Measurements from ENCODE around the gene MBTD1. TPM values are rescaled to one million over a fixed set of nuclear protein-coding genes. Genes with fewer than 3 reads are reported as not detected.
A peak's percentile ranks its signal among the peaks of the same experiment; 100 is the strongest.

The MBTD1 gene
- total RNA-seq, 6 experiments from 2014 or later: 4.4 to 8.8 (median 7.4) TPM

DNA sequence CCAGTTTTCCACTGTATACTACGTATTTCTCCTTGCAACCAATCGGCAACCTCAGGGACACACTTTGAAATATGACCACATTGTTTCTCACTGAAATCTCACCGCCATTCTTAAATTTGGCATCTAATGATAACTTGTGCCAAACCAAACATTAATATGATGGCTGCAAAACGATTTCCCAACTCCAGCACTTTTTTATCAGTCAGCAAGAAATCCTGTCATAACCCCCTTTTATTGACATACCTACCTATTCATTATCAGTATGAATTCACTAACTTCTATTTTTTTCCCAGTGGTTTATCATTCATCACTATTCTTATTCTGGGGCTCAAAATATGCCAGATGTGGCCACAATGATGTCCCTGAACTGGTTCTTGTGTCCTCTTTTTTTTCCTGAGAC is 15.8 kb downstream of the MBTD1 start:
- DNase-seq (no peak), ATAC-seq (peak in 2 of 4 donors; percentile 38 to 52)
- Histone ChIP-seq H3K27ac (no peak overlapping the region), H3K36me3 (no peaks in the 10 kb centered on the region), H3K4me1 (peaks cover 0 to 8% (median 4%) of the 10 kb centered on the region in 4 donors), H3K4me3 (no peak overlapping the region), H3K27me3 (no peaks in the 10 kb centered on the region), H3K9me3 (no peaks in the 10 kb centered on the region)
- TF ChIP-seq POLR2A (IDR thresholded peaks at IDR 0.05): no peak
- TF ChIP-seq, protein P1, sequence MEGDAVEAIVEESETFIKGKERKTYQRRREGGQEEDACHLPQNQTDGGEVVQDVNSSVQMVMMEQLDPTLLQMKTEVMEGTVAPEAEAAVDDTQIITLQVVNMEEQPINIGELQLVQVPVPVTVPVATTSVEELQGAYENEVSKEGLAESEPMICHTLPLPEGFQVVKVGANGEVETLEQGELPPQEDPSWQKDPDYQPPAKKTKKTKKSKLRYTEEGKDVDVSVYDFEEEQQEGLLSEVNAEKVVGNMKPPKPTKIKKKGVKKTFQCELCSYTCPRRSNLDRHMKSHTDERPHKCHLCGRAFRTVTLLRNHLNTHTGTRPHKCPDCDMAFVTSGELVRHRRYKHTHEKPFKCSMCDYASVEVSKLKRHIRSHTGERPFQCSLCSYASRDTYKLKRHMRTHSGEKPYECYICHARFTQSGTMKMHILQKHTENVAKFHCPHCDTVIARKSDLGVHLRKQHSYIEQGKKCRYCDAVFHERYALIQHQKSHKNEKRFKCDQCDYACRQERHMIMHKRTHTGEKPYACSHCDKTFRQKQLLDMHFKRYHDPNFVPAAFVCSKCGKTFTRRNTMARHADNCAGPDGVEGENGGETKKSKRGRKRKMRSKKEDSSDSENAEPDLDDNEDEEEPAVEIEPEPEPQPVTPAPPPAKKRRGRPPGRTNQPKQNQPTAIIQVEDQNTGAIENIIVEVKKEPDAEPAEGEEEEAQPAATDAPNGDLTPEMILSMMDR (IDR thresholded peaks at IDR 0.05): no peak
- intact Hi-C loops (cut with DNase I): no loop called here
- WGBS (ENCODE audit: insufficient coverage, low coverage, low lambda C conversion rate, missing lambda C conversion rate): 24% methylated on average over 4 of the region's 4 CpGs

DNA sequence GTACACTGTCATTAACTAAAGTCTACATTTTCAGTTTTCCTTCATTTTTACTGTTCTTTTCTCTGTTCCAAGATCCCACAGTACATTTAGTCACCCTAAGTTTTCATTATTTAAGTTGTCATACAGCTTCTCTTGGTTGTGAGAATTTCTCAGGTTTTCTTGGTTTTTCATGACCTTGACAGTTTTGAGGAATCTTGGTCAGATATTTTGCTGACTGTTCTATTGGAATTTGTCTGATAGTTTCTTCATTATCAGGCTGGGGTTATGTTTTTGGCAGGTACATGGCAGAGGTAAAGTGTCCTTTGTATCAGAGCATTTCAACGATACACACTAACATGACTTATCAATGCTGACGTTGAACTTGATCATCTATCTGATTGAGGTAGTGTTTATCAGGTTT is 19.6 kb downstream of the MBTD1 start:
- peak in 1 of 4 donors; percentile 24 for ATAC-seq
- intact Hi-C loops (cut with DNase I): no loop called here
- no peak for DNase-seq

DNA sequence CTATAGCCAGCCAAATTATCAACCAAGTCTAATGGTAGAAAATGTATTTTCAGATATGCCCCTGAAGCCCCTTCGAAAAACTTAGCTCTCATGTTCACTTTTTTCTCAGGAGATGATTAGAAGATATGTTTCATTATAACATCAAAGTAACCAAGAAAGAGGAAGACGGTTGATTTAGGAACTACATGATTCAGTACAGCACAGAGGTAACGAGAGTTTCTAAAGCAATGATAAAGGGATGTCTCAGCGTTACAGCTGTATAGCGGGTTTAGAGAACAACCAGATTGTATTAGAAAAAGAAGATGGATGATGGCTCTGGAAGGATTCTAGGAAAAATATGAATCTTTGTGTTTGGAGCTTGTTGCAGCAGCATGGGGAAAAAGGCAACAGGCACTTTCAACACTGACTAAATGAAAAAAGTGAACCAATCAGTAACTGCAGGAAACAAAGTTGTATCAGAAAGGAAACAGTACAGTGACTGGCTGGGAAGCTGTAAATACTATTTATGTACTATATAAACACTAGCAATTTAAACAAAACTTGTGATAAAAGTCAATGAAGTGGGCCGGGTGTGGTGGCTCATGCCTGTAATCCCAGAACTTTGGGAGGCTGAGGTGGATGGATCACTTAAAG is 21.5 kb downstream of the MBTD1 start:
- no peak for DNase-seq
- WGBS (ENCODE audit: insufficient coverage, low coverage, low lambda C conversion rate, missing lambda C conversion rate): 67% methylated on average over 6 of the region's 6 CpGs

More for the DNA sequence above, 19.6 kb downstream of the MBTD1 start:
- peaks cover 0 to 8% (median 4%) of the 10 kb centered on the region in 4 donors for H3K4me1 ChIP-seq
- TF ChIP-seq, protein P1 (IDR thresholded peaks at IDR 0.05): no peak
- no peak for TF ChIP-seq POLR2A (IDR thresholded peaks at IDR 0.05)
- H3K27me3 ChIP-seq: no peaks in the 10 kb centered on the region
- H3K36me3 ChIP-seq: no peaks in the 10 kb centered on the region
- no peaks in the 10 kb centered on the region for H3K9me3 ChIP-seq
- WGBS (ENCODE audit: insufficient coverage, low coverage, low lambda C conversion rate, missing lambda C conversion rate): 17% methylated on average over 2 of the region's 2 CpGs
- no peak overlapping the region for H3K27ac ChIP-seq
- no peak overlapping the region for H3K4me3 ChIP-seq

DNA sequence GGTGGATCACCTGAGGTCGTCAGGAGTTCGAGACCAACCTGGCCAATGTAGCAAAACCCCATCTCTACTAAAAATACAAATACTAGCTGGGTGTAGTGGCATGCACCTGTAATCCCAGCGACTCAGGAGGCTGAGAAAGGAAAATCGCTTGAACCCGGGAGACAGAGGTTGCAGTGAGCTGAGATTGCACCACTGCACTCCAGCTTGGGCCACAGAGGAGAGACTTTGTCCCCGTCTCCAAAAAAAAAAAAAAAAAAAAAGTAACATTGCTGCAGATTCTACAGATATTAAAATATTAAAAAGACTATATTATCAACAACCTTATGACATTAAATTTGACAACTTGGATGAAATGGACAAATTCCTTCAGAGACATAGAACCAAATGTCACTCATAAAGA is 25.7 kb downstream of the MBTD1 start:
- WGBS (ENCODE audit: insufficient coverage, low coverage, low lambda C conversion rate, missing lambda C conversion rate): 31% methylated on average over 3 of the region's 6 CpGs

More for the DNA sequence above, 21.5 kb downstream of the MBTD1 start:
- Histone ChIP-seq H3K9me3 (no peaks in the 10 kb centered on the region), H3K36me3 (no peaks in the 10 kb centered on the region), H3K4me1 (peaks cover 0 to 7% (median 0%) of the 10 kb centered on the region in 4 donors), H3K27me3 (no peaks in the 10 kb centered on the region), H3K4me3 (no peak overlapping the region), H3K27ac (no peak overlapping the region)
- intact Hi-C loops (cut with DNase I): no loop called here
- ATAC-seq: no peak
- no peak for TF ChIP-seq POLR2A (IDR thresholded peaks at IDR 0.05)
- TF ChIP-seq, protein P1 (IDR thresholded peaks at IDR 0.05): no peak

More for the DNA sequence above, 25.7 kb downstream of the MBTD1 start:
- Histone ChIP-seq H3K9me3 (no peaks in the 10 kb centered on the region), H3K4me1 (peaks cover 0 to 13% (median 0%) of the 10 kb centered on the region in 4 donors), H3K4me3 (no peak overlapping the region), H3K27me3 (no peaks in the 10 kb centered on the region), H3K27ac (peak overlapping the region in 1 of 3 donors; percentile 21), H3K36me3 (no peaks in the 10 kb centered on the region)
- no peak for TF ChIP-seq POLR2A (IDR thresholded peaks at IDR 0.05)
- TF ChIP-seq, protein P1 (IDR thresholded peaks at IDR 0.05): no peak
- DNase-seq (no peak), ATAC-seq (peak in 1 of 4 donors; percentile 47)
- intact Hi-C loops (cut with DNase I): no loop called here

Data from right lobe of liver (tissue), 6 donors.